Activated CD4-positive, CD25-positive, alpha-beta regulatory T cell treated with anti-CD3 and anti-CD28 coated beads, Interleukin-2, amount 50 U/mL, for 16 hours (primary cell): ENCODE measurements around the gene CRYAA.
"Not testable (repeated sequence)": the region's sequence is repeated elsewhere in the genome, so short reads cannot be mapped to it uniquely, and the experiment has no call there.

ENCODE experiments used
- DNase-seq: peaks from one replicate; pipeline ENCODE4 v3.0.0-alpha.2; 2020; ENCODE audit warnings: low read depth, low spot score

CRYAA gene

GRCh38 chr21:43177043-43177906 is 8.5 kb downstream of the CRYAA start:
- DNase-seq = not testable (repeated sequence)

- DNase-seq = not testable (repeated sequence)
Measured at GRCh38 chr21:43178175-43178826, 9.5 kb downstream of the CRYAA start.

GRCh38 chr21:43181033-43181432 is 12.2 kb downstream of the CRYAA start:
- DNase-seq = not testable (repeated sequence)

GRCh38 chr21:43187268-43187667 is 18.5 kb downstream of the CRYAA start:
- DNase-seq = not testable (repeated sequence)

- no peak for DNase-seq
Measured at GRCh38 chr21:43187715-43188114, 18.9 kb downstream of the CRYAA start.

- DNase-seq = no peak
Measured at GRCh38 chr21:43188181-43188580, 19.4 kb downstream of the CRYAA start.

GRCh38 chr21:43188592-43189210 is 19.9 kb downstream of the CRYAA start:
- no peak for DNase-seq

- no peak for DNase-seq
Measured at GRCh38 chr21:43189936-43190335, 21.1 kb downstream of the CRYAA start.

GRCh38 chr21:43190544-43190943 is 21.7 kb downstream of the CRYAA start:
- DNase-seq = no peak

- no peak for DNase-seq
Measured at GRCh38 chr21:43190951-43191350, 22.1 kb downstream of the CRYAA start.

GRCh38 chr21:43191521-43191920 is 22.7 kb downstream of the CRYAA start:
- DNase-seq = no peak

- DNase-seq = no peak
Measured at GRCh38 chr21:43191971-43192370, 23.2 kb downstream of the CRYAA start.

GRCh38 chr21:43192501-43193081 is 23.8 kb downstream of the CRYAA start:
- no peak for DNase-seq

GRCh38 chr21:43193088-43193650 is 24.4 kb downstream of the CRYAA start:
- no peak for DNase-seq

GRCh38 chr21:43193651-43194302 is 25.0 kb downstream of the CRYAA start:
- no peak for DNase-seq

GRCh38 chr21:43194303-43195120 is 25.7 kb downstream of the CRYAA start:
- DNase-seq = no peak

GRCh38 chr21:43195121-43196021 is 26.6 kb downstream of the CRYAA start:
- DNase-seq = no peak

- no peak for DNase-seq
Measured at GRCh38 chr21:43196826-43197225, 28.0 kb downstream of the CRYAA start.

GRCh38 chr21:43198376-43198775 is 29.6 kb downstream of the CRYAA start:
- DNase-seq = no peak
